HepG2 (cell line): ENCODE measurements around the gene NOCT. TPM values are rescaled to one million over a fixed set of nuclear protein-coding genes. Genes with fewer than 3 reads are reported as not detected.

Experiments used
- ELF4 ChIP-seq: sonication (generic); formaldehyde crosslinking; IDR thresholded peaks from 2 replicates; pipeline ENCODE4 v1.5.0; 2020; ENCODE audit warnings: missing genetic modification reagents, mild to moderate bottlenecking, moderate library complexity, borderline replicate concordance
- KDM5A ChIP-seq: fragments of 200-600 bp; sonication (generic); IDR thresholded peaks from 2 replicates; pipeline ENCODE4 v1.7.0; 2018; ENCODE audit warnings: antibody characterized with exemption, mild to moderate bottlenecking, low read length, borderline replicate concordance
- PAF1 ChIP-seq: IDR thresholded peaks from 2 replicates; pipeline ENCODE4 v1.6.1; 2016; ENCODE audit warnings: missing genetic modification reagents, missing compliant biosample characterization
- PRMT3 ChIP-seq: sonication (generic); formaldehyde crosslinking; IDR thresholded peaks from 2 replicates; pipeline ENCODE4 v1.8.1; 2022; ENCODE audit warnings: low read depth, mild to moderate bottlenecking, moderate library complexity, missing genetic modification reagents, borderline replicate concordance
- SNRNP70 ChIP-seq: fragments of 200-400 bp; formaldehyde crosslinking; IDR thresholded peaks from 2 replicates; pipeline ENCODE4 v1.6.1; 2017; ENCODE audit warnings: mild to moderate bottlenecking, low read depth, low read length, moderate library complexity
- ZFP1 ChIP-seq: IDR thresholded peaks from 2 replicates; pipeline ENCODE4 v1.6.1; 2016
- ZNF232 ChIP-seq: sonication (generic); formaldehyde crosslinking; IDR thresholded peaks from 2 replicates; pipeline ENCODE4 v1.4.0; 2020; ENCODE audit warnings: missing genetic modification reagents, borderline replicate concordance
- ZNF335 ChIP-seq: sonication (generic); formaldehyde crosslinking; IDR thresholded peaks from 2 replicates; pipeline ENCODE4 v1.4.0; 2020; ENCODE audit warnings: missing genetic modification reagents
- ZNF468 ChIP-seq: sonication (generic); formaldehyde crosslinking; IDR thresholded peaks from 2 replicates; pipeline ENCODE4 v1.8.0; 2022; ENCODE audit warnings: mild to moderate bottlenecking, moderate library complexity, missing genetic modification reagents
- ZNF569 ChIP-seq: sonication (generic); formaldehyde crosslinking; IDR thresholded peaks from 2 replicates; pipeline ENCODE4 v1.5.0; 2020; ENCODE audit warnings: mild to moderate bottlenecking, missing genetic modification reagents, moderate library complexity, borderline replicate concordance
- ZNF598 ChIP-seq: sonication (generic); formaldehyde crosslinking; IDR thresholded peaks from 2 replicates; pipeline ENCODE4 v1.5.1; 2020; ENCODE audit warnings: mild to moderate bottlenecking, missing genetic modification reagents, borderline replicate concordance
- ZNF674 ChIP-seq: sonication (generic); formaldehyde crosslinking; IDR thresholded peaks from 2 replicates; pipeline ENCODE4 v1.5.0; 2020; ENCODE audit warnings: low read depth, mild to moderate bottlenecking, missing genetic modification reagents
- ZNF788 ChIP-seq: sonication (generic); formaldehyde crosslinking; IDR thresholded peaks from 2 replicates; pipeline ENCODE4 v1.5.0; 2020; ENCODE audit warnings: mild to moderate bottlenecking, missing genetic modification reagents, borderline replicate concordance
- polyA plus RNA-seq, 8 experiments: library from polyadenylated mRNA; depleted of rRNA in 3 of 8; stranded (reverse) in 7 of 8; unstranded in 1 of 8; fragments of >200 nt; fragmentation: Illumina TruSeq in 4 of 8; extraction: Trizol in 4 of 8; gene quantifications; 2 replicates each; pipeline versions ENCODE4 v1.2.1 to v1.2.3, GENCODE V29; 2011 to 2016; ENCODE audit warnings: low read depth in 4 of 8, missing spikeins in 1 of 8, mixed read lengths in 1 of 8; ENCODE audit not compliant: insufficient read depth in 1 of 8
- total RNA-seq, 5 experiments: library from RNA; depleted of rRNA; stranded (reverse); fragments of >200 nt; fragmentation: Illumina TruSeq; extraction: Trizol; gene quantifications; 2 replicates each; pipeline ENCODE4 v1.2.3, GENCODE V29; 2016; ENCODE audit warnings: low read depth in 1 of 5
- TF ChIP-seq, protein P1 (sequence below): sonication (generic); formaldehyde crosslinking; IDR thresholded peaks from 2 replicates; pipeline ENCODE4 v1.8.0; 2022; ENCODE audit warnings: mild to moderate bottlenecking, missing genetic modification reagents, moderate library complexity
- TF ChIP-seq, protein P2 (sequence below): sonication (generic); formaldehyde crosslinking; IDR thresholded peaks from 2 replicates; pipeline ENCODE4 v1.4.0; 2020; ENCODE audit warnings: missing genetic modification reagents, borderline replicate concordance
- TF ChIP-seq, protein P3 (sequence below): sonication (generic); formaldehyde crosslinking; IDR thresholded peaks from 2 replicates; pipeline ENCODE4 v1.8.1; 2023; ENCODE audit warnings: mild to moderate bottlenecking, missing genetic modification reagents, borderline replicate concordance
- TF ChIP-seq, protein P4 (sequence below): fragments of 450-650 bp; IDR thresholded peaks from 2 replicates; pipeline ENCODE4 v1.6.1; 2016
- TF ChIP-seq, protein P5 (sequence below): sonication (generic); formaldehyde crosslinking; IDR thresholded peaks from 2 replicates; pipeline ENCODE4 v1.5.0; 2020; ENCODE audit warnings: mild to moderate bottlenecking, missing genetic modification reagents, moderate library complexity
- TF ChIP-seq, protein P6 (sequence below): IDR thresholded peaks from 2 replicates; pipeline ENCODE4 v1.6.1; 2012; ENCODE audit warnings: inconsistent platforms

NOCT gene
- total and polyA plus RNA-seq, 2 of the 13 experiments (the other 11 are each of a cell fraction or from before 2014, with no cell fraction given): 3.6 to 13.1 TPM

DNA sequence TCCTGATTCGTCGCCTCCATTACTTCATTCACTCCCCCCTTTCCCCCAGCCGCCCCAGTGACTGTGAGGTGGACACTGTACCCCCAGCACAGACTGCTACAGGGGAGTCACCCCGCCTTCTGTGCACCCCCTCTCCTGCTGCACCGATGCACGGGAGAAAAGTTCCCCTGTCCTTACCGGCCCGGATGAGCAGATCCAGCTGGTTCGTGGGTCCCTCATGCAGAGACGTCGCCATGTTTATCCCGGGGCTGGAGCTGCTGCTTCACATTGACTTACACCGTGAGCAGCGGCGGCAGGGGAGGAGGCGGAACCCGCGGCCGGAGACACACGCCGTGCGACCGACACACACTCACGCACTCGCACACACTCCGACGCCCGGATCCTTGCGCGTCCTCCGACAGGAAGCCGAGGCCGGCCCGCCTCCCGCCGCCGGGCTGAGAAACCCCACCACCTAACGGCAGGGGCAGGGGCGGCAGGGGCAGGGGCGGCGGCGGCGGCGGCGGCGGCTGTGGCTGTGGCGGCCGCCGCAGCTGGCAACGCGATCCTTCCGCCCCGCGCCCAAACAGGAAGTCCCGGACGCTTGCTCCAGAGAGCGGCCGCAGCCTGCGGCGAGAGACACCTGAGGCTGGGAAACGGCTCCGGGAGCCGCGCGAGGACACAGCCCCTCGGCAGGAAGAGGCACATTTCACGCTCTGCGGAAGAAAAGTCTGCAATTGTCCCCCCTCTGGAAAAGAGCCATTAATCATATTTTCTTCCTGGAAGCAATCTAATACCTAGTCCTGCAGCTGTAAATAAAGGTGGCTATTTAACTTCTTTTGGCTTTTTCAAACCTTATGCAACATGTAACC, 68.6 kb downstream of the NOCT start (continued):
- TF ChIP-seq KDM5A (no peak), ZFP1 (CRISPR knock-in tag) (no peak), PRMT3 (CRISPR knock-in tag) (peak; percentile 62; the same call in 1 of the 2 replicates), ZNF569 (no peak), ZNF788 (CRISPR knock-in tag) (peak; percentile 72; the same call in 1 of the 2 replicates), ZNF674 (no peak), ELF4 (peak; percentile 74; the same call in 1 of the 2 replicates), ZNF598 (CRISPR knock-in tag) (no peak), ZNF232 (CRISPR knock-in tag) (no peak; the same call in 1 of the 2 replicates), ZNF468 (CRISPR knock-in tag) (no peak), ZNF335 (CRISPR knock-in tag) (no peak), SNRNP70 (no peak), PAF1 (CRISPR knock-in tag) (no peak)
- TF ChIP-seq, protein P1, sequence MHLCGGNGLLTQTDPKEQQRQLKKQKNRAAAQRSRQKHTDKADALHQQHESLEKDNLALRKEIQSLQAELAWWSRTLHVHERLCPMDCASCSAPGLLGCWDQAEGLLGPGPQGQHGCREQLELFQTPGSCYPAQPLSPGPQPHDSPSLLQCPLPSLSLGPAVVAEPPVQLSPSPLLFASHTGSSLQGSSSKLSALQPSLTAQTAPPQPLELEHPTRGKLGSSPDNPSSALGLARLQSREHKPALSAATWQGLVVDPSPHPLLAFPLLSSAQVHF (CRISPR knock-in tag): peak; percentile 91; the same call in 1 of the 2 replicates
- TF ChIP-seq, protein P2, sequence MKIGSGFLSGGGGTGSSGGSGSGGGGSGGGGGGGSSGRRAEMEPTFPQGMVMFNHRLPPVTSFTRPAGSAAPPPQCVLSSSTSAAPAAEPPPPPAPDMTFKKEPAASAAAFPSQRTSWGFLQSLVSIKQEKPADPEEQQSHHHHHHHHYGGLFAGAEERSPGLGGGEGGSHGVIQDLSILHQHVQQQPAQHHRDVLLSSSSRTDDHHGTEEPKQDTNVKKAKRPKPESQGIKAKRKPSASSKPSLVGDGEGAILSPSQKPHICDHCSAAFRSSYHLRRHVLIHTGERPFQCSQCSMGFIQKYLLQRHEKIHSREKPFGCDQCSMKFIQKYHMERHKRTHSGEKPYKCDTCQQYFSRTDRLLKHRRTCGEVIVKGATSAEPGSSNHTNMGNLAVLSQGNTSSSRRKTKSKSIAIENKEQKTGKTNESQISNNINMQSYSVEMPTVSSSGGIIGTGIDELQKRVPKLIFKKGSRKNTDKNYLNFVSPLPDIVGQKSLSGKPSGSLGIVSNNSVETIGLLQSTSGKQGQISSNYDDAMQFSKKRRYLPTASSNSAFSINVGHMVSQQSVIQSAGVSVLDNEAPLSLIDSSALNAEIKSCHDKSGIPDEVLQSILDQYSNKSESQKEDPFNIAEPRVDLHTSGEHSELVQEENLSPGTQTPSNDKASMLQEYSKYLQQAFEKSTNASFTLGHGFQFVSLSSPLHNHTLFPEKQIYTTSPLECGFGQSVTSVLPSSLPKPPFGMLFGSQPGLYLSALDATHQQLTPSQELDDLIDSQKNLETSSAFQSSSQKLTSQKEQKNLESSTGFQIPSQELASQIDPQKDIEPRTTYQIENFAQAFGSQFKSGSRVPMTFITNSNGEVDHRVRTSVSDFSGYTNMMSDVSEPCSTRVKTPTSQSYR (CRISPR knock-in tag): peak; percentile 68
- TF ChIP-seq, protein P3, sequence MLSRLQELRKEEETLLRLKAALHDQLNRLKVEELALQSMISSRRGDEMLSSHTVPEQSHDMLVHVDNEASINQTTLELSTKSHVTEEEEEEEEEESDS (CRISPR knock-in tag): 0 out of 2 replicates have a peak, but pooled peaks have one; percentile 9
- TF ChIP-seq, protein P4, sequence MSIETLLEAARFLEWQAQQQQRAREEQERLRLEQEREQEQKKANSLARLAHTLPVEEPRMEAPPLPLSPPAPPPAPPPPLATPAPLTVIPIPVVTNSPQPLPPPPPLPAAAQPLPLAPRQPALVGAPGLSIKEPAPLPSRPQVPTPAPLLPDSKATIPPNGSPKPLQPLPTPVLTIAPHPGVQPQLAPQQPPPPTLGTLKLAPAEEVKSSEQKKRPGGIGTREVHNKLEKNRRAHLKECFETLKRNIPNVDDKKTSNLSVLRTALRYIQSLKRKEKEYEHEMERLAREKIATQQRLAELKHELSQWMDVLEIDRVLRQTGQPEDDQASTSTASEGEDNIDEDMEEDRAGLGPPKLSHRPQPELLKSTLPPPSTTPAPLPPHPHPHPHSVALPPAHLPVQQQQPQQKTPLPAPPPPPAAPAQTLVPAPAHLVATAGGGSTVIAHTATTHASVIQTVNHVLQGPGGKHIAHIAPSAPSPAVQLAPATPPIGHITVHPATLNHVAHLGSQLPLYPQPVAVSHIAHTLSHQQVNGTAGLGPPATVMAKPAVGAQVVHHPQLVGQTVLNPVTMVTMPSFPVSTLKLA: no peak
- TF ChIP-seq, protein P5, sequence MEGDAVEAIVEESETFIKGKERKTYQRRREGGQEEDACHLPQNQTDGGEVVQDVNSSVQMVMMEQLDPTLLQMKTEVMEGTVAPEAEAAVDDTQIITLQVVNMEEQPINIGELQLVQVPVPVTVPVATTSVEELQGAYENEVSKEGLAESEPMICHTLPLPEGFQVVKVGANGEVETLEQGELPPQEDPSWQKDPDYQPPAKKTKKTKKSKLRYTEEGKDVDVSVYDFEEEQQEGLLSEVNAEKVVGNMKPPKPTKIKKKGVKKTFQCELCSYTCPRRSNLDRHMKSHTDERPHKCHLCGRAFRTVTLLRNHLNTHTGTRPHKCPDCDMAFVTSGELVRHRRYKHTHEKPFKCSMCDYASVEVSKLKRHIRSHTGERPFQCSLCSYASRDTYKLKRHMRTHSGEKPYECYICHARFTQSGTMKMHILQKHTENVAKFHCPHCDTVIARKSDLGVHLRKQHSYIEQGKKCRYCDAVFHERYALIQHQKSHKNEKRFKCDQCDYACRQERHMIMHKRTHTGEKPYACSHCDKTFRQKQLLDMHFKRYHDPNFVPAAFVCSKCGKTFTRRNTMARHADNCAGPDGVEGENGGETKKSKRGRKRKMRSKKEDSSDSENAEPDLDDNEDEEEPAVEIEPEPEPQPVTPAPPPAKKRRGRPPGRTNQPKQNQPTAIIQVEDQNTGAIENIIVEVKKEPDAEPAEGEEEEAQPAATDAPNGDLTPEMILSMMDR (CRISPR knock-in tag): peak; percentile 49; the same call in 1 of the 2 replicates
- TF ChIP-seq, protein P6, sequence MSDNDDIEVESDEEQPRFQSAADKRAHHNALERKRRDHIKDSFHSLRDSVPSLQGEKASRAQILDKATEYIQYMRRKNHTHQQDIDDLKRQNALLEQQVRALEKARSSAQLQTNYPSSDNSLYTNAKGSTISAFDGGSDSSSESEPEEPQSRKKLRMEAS: peak; percentile 89
